HepG2 (cell line): Measurements from ENCODE around the gene SNX6. TPM values are rescaled to one million over a fixed set of nuclear protein-coding genes. Genes with fewer than 3 reads are reported as not detected.
"Not testable (repeated sequence)": the region's sequence is repeated elsewhere in the genome, so short reads cannot be mapped to it uniquely, and the experiment has no call there.

Experiments used
- AHR ChIP-seq: IDR thresholded peaks from 2 replicates; pipeline ENCODE4 v1.6.1; 2018; ENCODE audit warnings: missing genetic modification reagents, missing compliant biosample characterization
- ARID2 ChIP-seq: sonication (generic); formaldehyde crosslinking; IDR thresholded peaks from 2 replicates; pipeline ENCODE4 v1.8.1; 2022; ENCODE audit warnings: mild to moderate bottlenecking, missing genetic modification reagents, borderline replicate concordance
- CC2D1A ChIP-seq: sonication (generic); formaldehyde crosslinking; IDR thresholded peaks from 2 replicates; pipeline ENCODE4 v1.8.1; 2023; ENCODE audit warnings: mild to moderate bottlenecking, missing genetic modification reagents
- DRAP1 ChIP-seq: IDR thresholded peaks from 2 replicates; pipeline ENCODE4 v1.6.1; 2016; ENCODE audit warnings: missing genetic modification reagents, missing compliant biosample characterization
- HMGXB4 ChIP-seq, 2 experiments: sonication (generic) in 1 of 2; formaldehyde crosslinking in 1 of 2; IDR thresholded peaks; 2 replicates each; pipeline versions ENCODE4 v1.4.0 to v1.6.1; 2018 to 2020; ENCODE audit warnings: missing genetic modification reagents in 2 of 2, borderline replicate concordance in 1 of 2, low read depth in 1 of 2, mild to moderate bottlenecking in 1 of 2, missing biosample characterization in 1 of 2
- IRX3 ChIP-seq: sonication (generic); formaldehyde crosslinking; IDR thresholded peaks from 2 replicates; pipeline ENCODE4 v1.8.1; 2023; ENCODE audit warnings: mild to moderate bottlenecking, low read depth, missing genetic modification reagents, borderline replicate concordance
- JUN ChIP-seq: sonication (generic); formaldehyde crosslinking; IDR thresholded peaks from 2 replicates; pipeline ENCODE4 v1.4.0; 2020; ENCODE audit warnings: mild to moderate bottlenecking, missing genetic modification reagents
- KDM3A ChIP-seq: IDR thresholded peaks from 2 replicates; pipeline ENCODE4 v1.6.1; 2018; ENCODE audit warnings: low read depth, missing compliant biosample characterization
- POLR2A ChIP-seq, 2 experiments: IDR thresholded peaks; 2 replicates each; pipeline ENCODE4 v1.6.1; 2011; ENCODE audit warnings: low read depth in 2 of 2, low read length in 2 of 2, mild to moderate bottlenecking in 1 of 2, moderate library complexity in 1 of 2; ENCODE audit not compliant: insufficient read depth in 1 of 2
- REPIN1 ChIP-seq: sonication (generic); formaldehyde crosslinking; IDR thresholded peaks from 2 replicates; pipeline ENCODE4 v1.8.0; 2022; ENCODE audit warnings: missing genetic modification reagents, low read depth, mild to moderate bottlenecking, borderline replicate concordance
- SOX13 ChIP-seq, 3 experiments: fragments of 450-650 bp in 1 of 3; sonication (generic) in 1 of 3; formaldehyde crosslinking in 1 of 3; IDR thresholded peaks in 2 of 3; conservative IDR thresholded peaks in 1 of 3; 2 replicates each; pipeline versions ENCODE4 v1.5.0 to v1.6.1; 2016 to 2020; ENCODE audit warnings: antibody characterized with exemption in 1 of 3, mild to moderate bottlenecking in 1 of 3, missing compliant biosample characterization in 1 of 3, missing genetic modification reagents in 1 of 3, moderate library complexity in 1 of 3
- SP4 ChIP-seq: sonication (generic); formaldehyde crosslinking; IDR thresholded peaks from 2 replicates; pipeline ENCODE4 v1.8.1; 2023; ENCODE audit warnings: mild to moderate bottlenecking, missing genetic modification reagents
- TOPORS ChIP-seq: sonication (generic); formaldehyde crosslinking; IDR thresholded peaks from 2 replicates; pipeline ENCODE4 v1.8.0; 2023; ENCODE audit warnings: mild to moderate bottlenecking, missing genetic modification reagents
- ZMYM2 ChIP-seq: sonication (generic); formaldehyde crosslinking; IDR thresholded peaks from 2 replicates; pipeline ENCODE4 v1.8.0; 2022; ENCODE audit warnings: mild to moderate bottlenecking, missing genetic modification reagents
- ZMYM3 ChIP-seq: sonication (generic); formaldehyde crosslinking; IDR thresholded peaks from 2 replicates; pipeline ENCODE4 v1.5.1; 2020; ENCODE audit warnings: mild to moderate bottlenecking, missing genetic modification reagents
- ZNF274 ChIP-seq: sonication (generic); formaldehyde crosslinking; IDR thresholded peaks from 2 replicates; pipeline ENCODE4 v1.5.1; 2020; ENCODE audit warnings: mild to moderate bottlenecking, missing genetic modification reagents
- ZNF530 ChIP-seq: sonication (generic); formaldehyde crosslinking; IDR thresholded peaks from 2 replicates; pipeline ENCODE4 v1.5.0; 2020; ENCODE audit warnings: low read depth, mild to moderate bottlenecking, missing genetic modification reagents
- ZNF550 ChIP-seq: sonication (generic); formaldehyde crosslinking; IDR thresholded peaks from 2 replicates; pipeline ENCODE4 v1.4.0; 2020; ENCODE audit warnings: mild to moderate bottlenecking, missing genetic modification reagents, borderline replicate concordance
- ZNF574 ChIP-seq: sonication (generic); formaldehyde crosslinking; IDR thresholded peaks from 2 replicates; pipeline ENCODE4 v1.4.0; 2020; ENCODE audit warnings: missing genetic modification reagents
- ZSCAN30 ChIP-seq: sonication (generic); formaldehyde crosslinking; IDR thresholded peaks from 2 replicates; pipeline ENCODE4 v1.5.0; 2020; ENCODE audit warnings: mild to moderate bottlenecking, missing genetic modification reagents
- ZSCAN5A ChIP-seq: sonication (generic); formaldehyde crosslinking; IDR thresholded peaks from 2 replicates; pipeline ENCODE4 v1.8.0; 2022; ENCODE audit warnings: mild to moderate bottlenecking, missing genetic modification reagents, borderline replicate concordance
- polyA plus RNA-seq, 8 experiments: library from polyadenylated mRNA; depleted of rRNA in 3 of 8; stranded (reverse) in 7 of 8; unstranded in 1 of 8; fragments of >200 nt; fragmentation: Illumina TruSeq in 4 of 8; extraction: Trizol in 4 of 8; gene quantifications; 2 replicates each; pipeline versions ENCODE4 v1.2.1 to v1.2.3, GENCODE V29; 2011 to 2016; ENCODE audit warnings: low read depth in 4 of 8, missing spikeins in 1 of 8, mixed read lengths in 1 of 8; ENCODE audit not compliant: insufficient read depth in 1 of 8
- total RNA-seq, 5 experiments: library from RNA; depleted of rRNA; stranded (reverse); fragments of >200 nt; fragmentation: Illumina TruSeq; extraction: Trizol; gene quantifications; 2 replicates each; pipeline ENCODE4 v1.2.3, GENCODE V29; 2016; ENCODE audit warnings: low read depth in 1 of 5

Gene SNX6
- total and polyA plus RNA-seq, 2 of the 13 experiments (the other 11 are each of a cell fraction or from before 2014, with no cell fraction given), result 92.3 to 169 TPM

GRCh38 chr14:34540181-34541059 lies 89.5 kb downstream of the SNX6 start (continued):
- peak; percentile 84; the same call in 1 of the 2 replicates for TF ChIP-seq ARID2 (CRISPR knock-in tag)
- peak; percentile 17; the same call in 1 of the 2 replicates for TF ChIP-seq TOPORS (CRISPR knock-in tag)
- 0 out of 2 replicates have a peak, but pooled peaks have one; percentile 14 for TF ChIP-seq ZNF574 (CRISPR knock-in tag)
- TF ChIP-seq SP4 (CRISPR knock-in tag), result peak; percentile 43
- 0 out of 2 replicates have a peak, but pooled peaks have one; percentile 13 for TF ChIP-seq CC2D1A
- 0 out of 2 replicates have a peak, but pooled peaks have one; percentile 35 for TF ChIP-seq ZSCAN5A (CRISPR knock-in tag)
- TF ChIP-seq SOX13 (IDR thresholded peaks at IDR 0.05), result not testable (repeated sequence)
- TF ChIP-seq SOX13 (CRISPR knock-in tag; conservative IDR thresholded peaks at IDR 0.05 in 1 of 2, IDR thresholded peaks at IDR 0.05 in 1 of 2), result peak; percentile 21 to 74; a peak in 2 of 4 replicates
- peak; percentile 45 for TF ChIP-seq ZNF550 (CRISPR knock-in tag)
- TF ChIP-seq ZNF530 (CRISPR knock-in tag), result peak; percentile 5; the same call in 1 of the 2 replicates
- peak in 1 of 2 experiments; percentile 52; a peak in 1 of 4 replicates for TF ChIP-seq HMGXB4 (CRISPR knock-in tag; IDR thresholded peaks at IDR 0.05; ENCODE audit: borderline replicate concordance in 1 of 2, low read depth in 1 of 2)
- peak; percentile 63; the same call in 1 of the 2 replicates for TF ChIP-seq REPIN1 (CRISPR knock-in tag)
- peak in 1 of 2 experiments; percentile 58; a peak in 2 of 4 replicates for TF ChIP-seq POLR2A (IDR thresholded peaks at IDR 0.05; ENCODE audit: insufficient read depth in 1 of 2, low read depth in 2 of 2, low read length in 2 of 2)
- peak; percentile 31; the same call in 1 of the 2 replicates for TF ChIP-seq ZNF274 (CRISPR knock-in tag)
- peak; percentile 67; the same call in 1 of the 2 replicates for TF ChIP-seq IRX3 (CRISPR knock-in tag)
- TF ChIP-seq ZMYM2 (CRISPR knock-in tag), result peak; percentile 50
- TF ChIP-seq AHR (CRISPR knock-in tag), result peak; percentile 24; the same call in 1 of the 2 replicates
- TF ChIP-seq KDM3A (CRISPR knock-in tag), result 0 out of 2 replicates have a peak, but pooled peaks have one; percentile 34
- TF ChIP-seq ZSCAN30 (CRISPR knock-in tag), result peak; percentile 22; the same call in 1 of the 2 replicates
- TF ChIP-seq ZMYM3 (CRISPR knock-in tag), result peak; percentile 86; the same call in 1 of the 2 replicates
- TF ChIP-seq DRAP1 (CRISPR knock-in tag), result 0 out of 2 replicates have a peak, but pooled peaks have one; percentile 35
- peak; percentile 57; the same call in 1 of the 2 replicates for TF ChIP-seq JUN (CRISPR knock-in tag)
